Coronary artery (tissue), 2 donors: Measurements from ENCODE around the gene GTSE1.

Experiments used
- DNase-seq: peaks from one replicate; pipeline ENCODE4 v3.0.0-alpha.2; 2017; ENCODE audit warnings: low spot score
- H3K27ac ChIP-seq, 2 donors: fragments of 200-600 bp; sonication (generic); one replicate each; pipeline ENCODE4 v1.5.1; 2016 to 2019
- H3K4me3 ChIP-seq: fragments of 200-600 bp; sonication (generic); 2 replicates; pipeline ENCODE4 v1.5.1; 2016; ENCODE audit warnings: mild to moderate bottlenecking, moderate library complexity
- CTCF ChIP-seq: fragments of 200-600 bp; sonication (generic); IDR thresholded peaks from one replicate; pipeline ENCODE4 v1.5.1; 2019; ENCODE audit warnings: antibody characterized with exemption

The GTSE1 gene

GRCh38 chr22:46320716-46321386 lies 24.2 kb downstream of the GTSE1 start:
- no peak for DNase-seq
- no peak for TF ChIP-seq CTCF
- H3K27ac ChIP-seq, result no peak overlapping the region
- H3K4me3 ChIP-seq, result no peak overlapping the region

GRCh38 chr22:46322711-46323110 lies 26.0 kb downstream of the GTSE1 start:
- Histone ChIP-seq H3K27ac (no peak overlapping the region), H3K4me3 (no peak overlapping the region)
- TF ChIP-seq CTCF, result no peak
- DNase-seq, result no peak

- H3K4me3 ChIP-seq, result no peak overlapping the region
- no peak overlapping the region for H3K27ac ChIP-seq
- DNase-seq, result no peak
- no peak for TF ChIP-seq CTCF
Observed at GRCh38 chr22:46323162-46323561, 26.5 kb downstream of the GTSE1 start.

- DNase-seq, result no peak
- no peak for TF ChIP-seq CTCF
Observed at GRCh38 chr22:46326066-46326680, 29.5 kb downstream of the GTSE1 start.

GRCh38 chr22:46327691-46328465 lies 31.2 kb downstream of the GTSE1 start:
- TF ChIP-seq CTCF, result no peak
- H3K4me3 ChIP-seq, result no peak overlapping the region
- H3K27ac ChIP-seq, result no peak overlapping the region
- no peak for DNase-seq

More at GRCh38 chr22:46326066-46326680, 29.5 kb downstream of the GTSE1 start:
- Histone ChIP-seq H3K4me3 (no peak overlapping the region), H3K27ac (no peak overlapping the region)

- Histone ChIP-seq H3K27ac (no peak overlapping the region), H3K4me3 (no peak overlapping the region)
- TF ChIP-seq CTCF, result no peak
- DNase-seq, result no peak
Observed at GRCh38 chr22:46328797-46329196, 32.1 kb downstream of the GTSE1 start.
